Measurements from ENCODE around the gene ADCY2. TPM values are rescaled to one million over a fixed set of nuclear protein-coding genes. Genes with fewer than 3 reads are reported as not detected.

ADCY2 gene
- polyA plus RNA-seq, 1 donor: 5.5 TPM

GRCh38 chr5:7828269-7828668 is 432.3 kb downstream of the ADCY2 start:
- no peak for DNase-seq

GRCh38 chr5:7834982-7835381 is 439.0 kb downstream of the ADCY2 start:
- no peak for DNase-seq

DNA sequence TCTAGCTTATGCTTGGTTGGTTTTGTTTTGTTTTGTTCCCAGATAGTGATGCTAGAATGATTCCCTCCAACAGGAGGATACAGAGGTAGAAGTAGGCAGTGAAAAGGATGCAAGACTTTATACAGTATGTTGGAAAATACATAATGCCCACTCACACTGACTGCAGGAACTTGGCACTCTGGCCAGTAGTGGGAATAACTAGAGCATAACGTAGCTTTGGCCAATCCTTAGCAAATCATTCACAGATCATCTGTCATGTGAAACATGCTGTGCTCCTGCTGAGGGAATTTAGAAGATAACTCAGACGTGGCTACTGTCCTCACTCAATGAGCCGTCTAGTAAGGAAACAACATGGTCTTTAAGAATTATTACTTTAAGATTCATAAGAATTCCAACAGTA is 441.5 kb downstream of the ADCY2 start:
- no peak for DNase-seq

DNA sequence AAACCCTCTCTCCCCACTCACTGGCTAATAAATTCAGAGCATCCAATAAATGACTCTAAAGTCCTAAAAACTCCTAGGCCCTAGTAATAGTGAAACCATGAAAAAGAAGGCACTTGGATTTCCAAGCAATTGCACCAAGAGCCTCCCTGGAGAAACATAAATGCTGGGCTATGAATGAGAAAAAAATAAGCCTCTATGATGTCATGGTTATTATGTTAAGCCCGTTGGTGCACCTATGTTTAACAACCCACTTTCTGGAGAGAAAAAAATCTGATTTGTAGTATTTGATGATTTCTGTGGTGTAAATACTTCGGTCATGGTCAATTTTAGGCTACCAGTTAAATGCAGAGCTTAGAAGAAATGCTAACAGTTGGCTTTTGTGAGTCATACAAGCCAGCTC is 446.6 kb downstream of the ADCY2 start:
- DNase-seq: no peak

DNA sequence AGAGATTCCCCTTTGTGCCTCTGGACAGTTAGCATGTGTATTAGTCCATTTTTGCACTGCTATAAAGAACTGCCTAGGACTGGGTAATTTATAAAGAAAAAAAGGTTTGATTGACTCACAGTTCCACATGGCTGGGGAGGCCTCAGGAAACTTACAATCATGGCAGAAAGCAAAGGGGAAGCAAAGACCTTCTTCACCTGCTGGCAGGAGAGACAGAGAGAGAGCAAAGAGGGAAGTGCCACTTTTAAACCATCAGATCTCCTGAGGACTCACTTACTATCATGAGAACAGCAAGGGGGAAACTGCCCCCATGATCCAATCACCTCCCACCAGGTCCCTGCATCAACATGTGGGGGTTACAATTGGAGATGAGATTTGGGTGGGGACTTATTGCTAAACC is 449.0 kb downstream of the ADCY2 start:
- no peak for DNase-seq

- DNase-seq: no peak
Observed at GRCh38 chr5:7845557-7845956, 449.6 kb downstream of the ADCY2 start.

DNA sequence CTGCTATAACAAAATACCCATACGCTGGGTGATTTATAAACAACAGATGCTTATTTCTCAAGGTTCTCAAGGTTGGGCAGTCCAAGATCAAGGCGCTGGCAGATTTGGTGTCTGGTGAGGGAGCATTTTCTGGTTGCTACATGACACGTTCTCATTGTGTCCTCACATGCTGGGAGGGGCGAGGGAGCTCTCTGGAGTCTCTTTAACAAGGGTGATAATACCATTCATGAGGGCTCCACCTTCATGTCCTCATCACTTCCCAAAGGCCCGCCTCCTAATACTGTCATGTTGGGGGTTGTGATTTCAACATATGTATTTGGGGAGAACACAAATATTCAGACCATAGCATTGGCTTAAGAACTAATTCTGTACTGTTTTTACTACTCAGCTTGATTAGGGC is 450.4 kb downstream of the ADCY2 start:
- no peak for DNase-seq

DNA sequence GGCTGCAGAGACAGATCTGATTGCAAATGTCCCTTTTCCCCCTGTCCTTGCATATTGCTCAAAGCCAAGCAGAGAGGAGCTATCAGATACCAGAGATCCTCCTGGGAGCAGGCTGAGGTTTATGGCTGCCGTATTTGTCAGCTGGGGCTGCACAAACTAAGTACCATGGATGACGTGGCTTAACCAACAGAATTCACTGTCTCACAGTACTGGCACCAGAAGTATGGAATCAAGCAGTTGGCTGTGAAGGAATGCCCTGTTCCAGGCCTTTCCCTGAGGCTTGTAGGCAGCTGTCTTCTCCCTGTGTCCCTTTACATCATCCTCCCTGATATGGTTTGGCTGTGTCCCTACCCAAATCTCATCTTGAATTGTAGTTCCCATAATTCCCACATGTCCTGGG is 452.4 kb downstream of the ADCY2 start:
- no peak for DNase-seq

DNA sequence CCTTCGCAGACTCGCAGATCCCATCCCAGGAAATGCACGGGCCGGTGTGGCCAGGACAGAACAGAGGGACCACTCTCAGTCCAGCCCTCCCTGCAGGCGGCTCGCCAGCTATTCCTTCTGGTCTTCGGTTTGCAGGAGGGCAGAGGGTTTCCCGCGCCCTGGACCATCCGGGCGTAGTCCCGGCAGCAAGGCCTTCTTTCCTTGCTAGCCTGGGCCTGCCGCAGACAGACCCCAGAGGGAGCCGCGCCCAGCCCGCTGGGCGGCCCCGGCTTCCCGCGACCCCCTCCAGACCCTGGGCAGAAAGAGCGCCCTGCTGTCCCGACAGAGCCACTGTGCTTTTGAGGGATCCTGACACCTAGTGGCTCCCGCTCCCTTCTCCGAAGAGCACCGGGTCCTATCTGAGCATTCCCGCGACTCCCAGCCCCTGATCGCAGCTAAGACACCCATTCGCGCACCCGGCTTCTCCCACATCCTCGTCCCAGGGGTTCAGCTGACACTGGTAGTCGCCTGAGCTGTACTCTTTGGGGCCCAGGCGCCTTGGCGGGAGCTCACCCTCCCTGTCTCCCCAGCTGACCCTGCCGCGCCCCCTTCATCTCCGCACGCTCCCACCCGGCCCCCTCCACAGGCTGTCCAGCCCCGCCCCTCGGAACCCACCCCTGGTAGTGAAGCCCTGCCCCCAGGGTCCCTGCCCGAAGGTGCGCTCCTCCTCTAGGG is 453.9 kb downstream of the ADCY2 start:
- DNase-seq: no peak

DNA sequence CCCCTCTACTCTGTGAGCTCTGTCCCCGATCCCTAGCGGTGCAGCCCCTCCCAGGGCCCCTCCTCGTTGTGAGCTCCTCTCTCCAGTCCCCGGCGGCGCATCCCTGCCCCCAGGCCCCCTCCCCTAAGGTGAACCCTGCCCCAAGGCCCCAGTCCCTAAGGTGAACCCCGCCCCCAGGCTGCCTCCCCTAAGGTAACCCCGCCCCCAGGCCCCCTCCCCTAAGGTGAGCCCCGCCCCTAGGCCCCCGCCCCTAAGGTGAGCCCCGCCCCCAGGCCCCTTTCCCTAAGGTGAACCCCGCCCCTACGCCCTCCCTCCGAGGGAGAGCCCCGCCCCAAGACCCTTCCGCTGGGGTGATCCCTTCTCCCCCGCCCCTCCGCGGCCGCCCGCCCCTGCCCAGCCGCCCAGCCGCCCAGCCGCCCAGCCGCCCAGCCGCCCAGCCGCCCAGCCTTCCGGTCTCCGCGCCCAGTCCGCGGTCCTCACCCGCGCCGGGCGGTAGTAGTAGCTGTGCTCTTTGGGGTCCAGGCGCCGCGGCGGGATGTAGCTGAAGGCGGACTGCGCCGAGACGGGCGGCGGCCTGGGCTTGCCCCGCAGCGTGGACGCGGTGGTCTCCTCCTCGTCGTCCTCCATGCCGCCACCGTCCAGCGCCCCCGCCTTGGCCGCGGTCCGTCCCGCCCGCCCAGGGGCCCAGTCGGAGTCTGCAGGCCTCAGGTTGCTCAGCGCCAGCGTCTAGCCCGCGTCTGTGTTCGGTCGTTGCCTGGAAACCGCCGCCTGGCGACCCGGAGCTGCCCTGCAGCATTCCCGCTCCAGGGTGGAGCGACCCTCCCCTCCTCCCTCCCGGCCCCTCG is 454.7 kb downstream of the ADCY2 start, which contains the start of gene CFAP90:
CFAP90 (minus strand) TSS at position 739 of the 845 bp plus-strand sequence; CDS start at position 627, 112 bp downstream.
- DNase-seq: peak; percentile 69

- DNase-seq: no peak
Observed at GRCh38 chr5:7851240-7851592, 455.3 kb downstream of the ADCY2 start.

GRCh38 chr5:7851617-7852289 is 455.8 kb downstream of the ADCY2 start:
- no peak for DNase-seq

DNA sequence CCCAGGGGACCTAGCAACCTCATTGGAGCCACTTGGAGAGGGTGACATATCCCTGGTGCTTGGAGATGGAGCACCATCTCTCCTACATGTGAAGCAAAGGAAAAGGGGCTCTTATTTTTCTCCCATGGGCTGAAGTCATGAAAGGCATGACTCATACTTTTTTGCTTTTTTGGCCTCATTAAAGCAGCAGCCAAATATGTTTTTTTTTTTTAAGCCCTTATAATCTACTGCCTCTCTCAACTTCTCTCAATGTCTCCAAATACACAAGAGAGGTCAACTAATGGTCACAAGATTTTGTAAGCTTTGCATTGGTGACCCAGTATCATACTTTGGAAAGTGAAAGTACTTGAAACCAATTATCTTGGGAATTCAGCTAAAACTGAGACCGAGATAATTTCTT is 456.6 kb downstream of the ADCY2 start:
- no peak for DNase-seq

- DNase-seq: no peak
Observed at GRCh38 chr5:7852988-7853387, 457.1 kb downstream of the ADCY2 start.

DNA sequence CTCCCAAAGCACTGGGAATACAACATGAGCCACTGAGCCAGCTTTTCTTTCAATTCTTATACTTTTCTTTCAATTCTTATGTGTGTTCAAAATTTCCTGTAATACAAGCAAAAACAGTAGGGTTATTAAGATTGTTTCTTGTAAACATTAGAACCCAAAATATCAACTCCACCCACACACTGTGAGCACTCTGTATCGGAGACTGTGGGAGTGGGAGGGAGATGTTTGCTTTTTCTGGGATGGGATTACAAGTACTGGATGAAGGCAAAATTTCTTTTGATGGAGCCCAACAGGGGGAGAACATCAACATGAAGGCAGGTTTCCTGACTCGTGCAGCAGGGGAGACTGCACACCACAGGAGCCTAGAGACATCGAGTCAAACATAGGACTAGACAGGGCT is 459.7 kb downstream of the ADCY2 start:
- DNase-seq: no peak

- DNase-seq: no peak
Observed at GRCh38 chr5:7856855-7857254, 460.9 kb downstream of the ADCY2 start.

GRCh38 chr5:7857361-7857760 is 461.4 kb downstream of the ADCY2 start:
- no peak for DNase-seq

- no peak for DNase-seq
Observed at GRCh38 chr5:7857926-7858632, 462.1 kb downstream of the ADCY2 start.

DNA sequence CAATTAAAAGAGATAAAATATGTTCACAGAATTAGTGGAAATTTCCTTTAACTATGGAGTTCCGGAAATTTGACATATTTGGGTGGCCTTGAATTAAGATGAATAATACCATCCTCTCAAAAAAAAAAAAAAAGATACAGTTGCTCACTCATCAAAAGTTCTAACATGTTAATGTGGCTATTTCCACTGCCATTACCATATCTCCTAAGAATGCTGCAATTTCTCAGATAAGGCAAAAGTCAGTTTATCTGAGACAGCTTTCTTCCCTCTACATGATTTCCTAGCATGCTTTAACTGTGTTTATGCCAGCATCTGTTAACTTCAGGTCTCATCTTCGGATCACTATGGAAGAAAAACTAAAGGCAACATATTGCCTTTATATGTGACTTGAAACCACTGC is 470.3 kb downstream of the ADCY2 start:
- no peak for DNase-seq

GRCh38 chr5:7867260-7867659 is 471.3 kb downstream of the ADCY2 start:
- DNase-seq: no peak

DNA sequence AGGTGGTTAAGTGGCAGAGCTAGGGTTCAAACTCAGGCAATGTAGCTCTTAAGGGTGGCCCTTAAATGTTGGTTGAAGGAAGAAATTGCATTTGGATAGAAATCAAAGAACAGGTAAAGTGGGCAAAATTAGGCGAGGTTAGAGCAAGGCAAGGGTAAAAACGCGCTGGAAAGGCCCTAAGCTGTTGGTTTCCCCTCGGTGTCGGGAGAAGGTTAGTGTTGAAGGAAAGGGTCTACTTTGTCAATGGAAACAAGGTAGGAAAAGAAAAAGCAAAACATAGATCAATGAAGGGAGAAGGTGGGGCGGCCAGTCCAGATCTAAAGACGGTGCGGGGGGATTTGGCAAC is 472.5 kb downstream of the ADCY2 start:
- DNase-seq: no peak

- peak; percentile 88 for DNase-seq
Observed at GRCh38 chr5:7868773-7869473, 473.0 kb downstream of the ADCY2 start, which contains the start of the genes FASTKD3 and MTRR. Gene FASTKD3, minus strand, starts transcription at chr5:7869031. Its CDS starts 948 bp downstream, at chr5:7868083. Gene MTRR, plus strand, starts transcription at chr5:7869148. Its CDS starts 1,647 bp downstream, at chr5:7870795.

Measured in left kidney (tissue), 2 donors.